Dermis blood vessel endothelial cell (primary cell): ENCODE results near the gene ZIC5. TPM values are rescaled to one million over a fixed set of nuclear protein-coding genes. Genes with fewer than 3 reads are reported as not detected.
A peak's percentile ranks its signal among the peaks of the same experiment; 100 is the strongest.

Experiments used
- DNase-seq: peaks from one replicate; pipeline ENCODE4 v3.0.0; 2010
- total RNA-seq: library from RNA; depleted of rRNA; stranded (reverse); fragments of >200 nt; gene quantifications from 2 replicates; pipeline ENCODE4 v1.2.3, GENCODE V29; 2014

Gene ZIC5
- total RNA-seq, 1 donor from 2014 or later: under 0.01 TPM

DNA sequence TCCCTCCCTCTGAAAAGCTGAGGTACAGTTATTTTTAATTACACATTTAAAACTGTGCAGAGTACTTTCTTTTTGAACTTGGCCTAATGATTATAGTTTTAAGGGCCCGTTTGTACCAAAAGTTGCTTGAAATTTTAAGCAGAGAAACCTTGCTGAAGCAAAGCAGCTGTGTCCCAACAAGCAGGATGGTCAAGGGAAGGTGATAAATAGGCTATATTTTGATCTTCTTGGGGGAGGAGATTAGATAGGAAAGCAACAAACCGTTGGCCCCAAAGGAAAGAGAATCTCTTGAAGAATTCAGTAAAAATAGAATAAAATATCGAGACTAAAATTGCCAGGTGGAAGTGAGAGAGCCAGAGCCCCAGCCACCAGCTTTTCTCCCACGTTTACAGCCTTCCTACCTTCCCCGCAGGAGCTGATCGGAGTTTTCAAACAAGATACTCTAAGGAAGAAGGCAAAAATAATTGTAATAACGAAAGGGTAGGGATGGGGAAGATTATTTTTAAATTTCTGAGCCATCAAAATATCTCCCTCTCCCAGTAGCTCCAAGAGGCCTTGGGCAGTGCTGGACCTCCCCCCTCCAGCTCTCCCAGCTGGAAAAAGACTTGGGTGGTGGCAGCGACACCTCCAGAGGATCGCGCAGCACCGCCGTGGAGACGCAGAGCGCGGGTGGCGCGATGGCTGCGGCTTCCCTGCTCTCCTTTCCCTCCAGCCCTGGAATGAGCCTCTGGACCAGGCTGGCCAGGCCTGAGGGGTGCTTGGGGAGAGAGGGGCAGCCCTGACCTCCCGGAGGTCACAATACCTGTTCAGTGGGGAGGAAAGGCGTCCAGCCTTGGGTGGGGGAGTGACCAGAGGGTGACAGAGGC, 15.8 kb upstream of the ZIC5 start:
- no peak for DNase-seq

DNA sequence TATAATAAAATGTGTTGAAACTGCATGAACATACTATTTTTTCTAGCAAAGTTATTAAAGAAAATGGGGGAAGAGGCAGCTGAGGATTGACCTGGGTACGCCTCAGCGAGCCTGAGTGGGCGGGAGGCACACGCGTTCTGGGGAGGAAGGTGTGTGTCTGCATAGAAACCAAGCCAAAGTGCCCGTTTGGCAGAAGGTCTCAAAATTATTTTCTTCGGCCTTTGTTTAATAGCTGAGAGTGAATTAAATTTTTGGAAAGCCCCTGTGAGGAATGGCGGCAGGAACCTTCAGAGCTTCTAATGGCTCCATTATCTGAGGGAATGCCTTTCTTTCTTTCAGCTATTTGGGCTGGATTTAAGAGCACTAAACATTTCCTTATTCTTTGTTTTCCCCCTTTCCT, 15.2 kb upstream of the ZIC5 start:
- DNase-seq: no peak

DNA sequence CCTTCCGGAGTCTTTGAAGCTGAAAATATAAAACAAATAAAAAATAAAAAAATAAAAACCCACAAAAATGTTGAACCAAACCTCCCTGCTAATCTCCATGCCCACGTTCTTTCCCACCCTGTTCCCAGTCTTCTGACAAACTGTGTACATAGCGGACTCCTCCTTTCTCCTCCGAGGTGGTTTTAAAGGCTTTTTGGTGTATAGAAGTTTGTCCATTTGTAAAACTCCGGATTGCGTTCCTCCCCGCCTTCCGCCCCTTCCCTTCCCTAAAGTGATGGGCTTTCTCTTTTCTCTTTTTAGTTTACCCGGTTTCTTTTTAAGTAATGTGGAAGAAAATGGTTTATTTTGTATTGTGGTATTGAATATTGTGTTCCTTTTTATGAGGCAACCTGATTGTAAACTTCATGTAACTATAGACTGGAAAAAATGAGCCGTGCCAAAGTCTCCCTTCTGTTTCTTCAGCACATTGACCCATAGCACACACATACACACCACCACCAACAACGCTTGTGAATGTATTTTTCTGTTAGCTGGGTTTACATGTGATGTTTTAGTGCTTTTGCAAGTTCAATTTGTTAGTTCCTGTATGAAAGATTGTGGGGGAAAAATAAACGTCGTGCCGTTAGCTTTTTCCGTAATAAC, 14.4 kb upstream of the ZIC5 start:
- DNase-seq: no peak

DNA sequence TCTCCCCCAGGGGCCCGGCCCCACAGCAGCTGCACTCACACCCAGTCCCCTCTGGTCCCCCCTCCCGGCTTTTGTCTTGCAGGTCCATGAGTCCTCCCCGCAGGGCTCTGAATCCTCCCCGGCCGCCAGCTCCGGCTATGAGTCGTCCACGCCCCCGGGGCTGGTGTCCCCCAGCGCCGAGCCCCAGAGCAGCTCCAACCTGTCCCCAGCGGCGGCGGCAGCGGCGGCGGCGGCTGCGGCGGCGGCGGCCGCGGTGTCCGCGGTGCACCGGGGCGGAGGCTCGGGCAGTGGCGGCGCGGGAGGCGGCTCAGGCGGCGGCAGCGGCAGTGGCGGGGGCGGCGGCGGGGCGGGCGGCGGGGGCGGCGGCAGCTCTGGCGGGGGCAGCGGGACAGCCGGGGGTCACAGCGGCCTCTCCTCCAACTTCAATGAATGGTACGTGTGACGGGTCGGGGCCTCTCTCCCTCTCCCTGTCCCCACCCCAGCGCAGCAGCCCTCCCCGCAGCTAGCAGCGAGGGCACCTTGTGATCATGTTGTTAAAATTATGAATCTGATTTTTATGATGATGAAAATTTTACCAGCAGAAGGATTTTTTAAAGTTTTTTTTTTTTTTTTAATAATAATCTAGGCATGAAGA, 13.8 kb upstream of the ZIC5 start:
- no peak for DNase-seq

DNA sequence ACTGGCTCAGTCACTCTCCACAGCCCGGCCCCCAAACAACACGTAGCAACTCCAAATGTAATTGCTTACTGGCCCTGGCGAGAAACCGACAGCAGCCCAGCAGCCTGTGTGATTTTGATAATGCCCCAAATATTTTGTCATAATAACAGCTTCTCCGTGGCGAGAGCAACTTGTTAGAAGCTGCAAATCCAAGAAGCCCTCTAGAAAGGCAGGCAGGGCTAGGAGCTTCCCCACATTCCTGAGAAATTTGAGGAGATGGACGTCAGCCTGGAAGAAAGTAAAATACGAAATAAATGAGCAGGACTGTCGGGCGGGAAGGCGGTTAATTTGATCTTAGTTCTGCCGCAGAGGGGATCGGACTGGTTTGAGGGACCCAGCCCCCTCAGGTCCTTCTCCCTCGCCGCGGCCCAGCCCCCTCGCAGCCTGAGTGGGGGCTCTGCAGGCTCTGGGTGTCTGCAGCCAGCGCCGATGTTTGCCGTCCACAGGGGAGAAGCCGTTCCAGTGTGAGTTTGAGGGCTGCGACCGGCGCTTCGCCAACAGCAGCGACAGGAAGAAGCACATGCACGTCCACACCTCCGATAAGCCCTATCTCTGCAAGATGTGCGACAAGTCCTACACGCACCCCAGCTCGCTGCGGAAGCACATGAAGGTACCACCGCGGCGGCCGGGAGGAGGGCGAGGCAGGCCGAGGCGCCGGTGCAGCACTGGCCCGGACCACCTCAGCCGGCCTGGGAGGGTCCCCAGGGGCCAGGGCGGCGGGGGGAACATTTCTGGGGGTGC, 13.1 kb upstream of the ZIC5 start:
- DNase-seq: no peak

DNA sequence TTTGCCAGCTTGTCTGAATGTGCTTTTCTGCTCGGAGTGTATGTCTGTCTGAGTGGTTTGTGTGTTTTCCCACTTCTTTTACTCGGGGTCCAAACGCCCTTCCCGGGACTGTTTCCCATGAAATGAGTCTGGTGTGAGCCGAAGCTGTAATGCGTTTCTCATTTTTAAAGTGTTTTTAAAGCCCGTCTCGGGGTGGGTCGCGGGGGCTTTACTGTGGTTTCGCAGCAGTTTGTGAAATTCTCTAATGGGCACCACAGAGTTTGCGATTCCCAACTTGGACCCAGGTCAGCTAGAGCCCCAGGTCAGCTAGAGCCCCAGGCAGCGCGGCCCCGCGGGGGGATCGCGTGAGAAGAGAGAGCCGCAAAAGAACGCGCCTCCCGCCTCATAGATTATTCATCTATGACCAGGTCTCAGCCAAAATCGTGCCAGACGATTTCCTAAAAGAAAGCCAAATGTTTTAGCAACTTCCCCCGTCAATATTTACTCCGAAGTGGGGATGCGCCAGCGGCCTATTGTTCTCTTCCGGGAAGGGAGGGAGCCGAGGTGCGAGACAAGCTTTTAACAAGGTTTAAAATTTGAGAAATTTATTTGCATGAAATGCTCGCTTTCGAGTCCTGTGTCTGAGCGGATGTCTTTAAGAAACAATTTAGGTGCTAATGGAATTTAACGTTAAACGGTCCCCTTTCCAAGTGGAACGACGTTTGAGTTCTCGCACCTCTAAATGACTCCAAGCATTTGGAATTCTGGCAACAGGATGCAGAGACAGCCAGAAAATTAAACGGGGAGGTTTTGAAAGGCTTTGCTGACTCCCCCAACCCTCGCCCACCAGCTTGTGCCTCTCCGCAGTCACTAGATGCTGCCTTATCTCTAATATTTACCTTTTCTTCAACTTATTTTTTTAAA, 12.2 kb upstream of the ZIC5 start:
- no peak for DNase-seq

DNA sequence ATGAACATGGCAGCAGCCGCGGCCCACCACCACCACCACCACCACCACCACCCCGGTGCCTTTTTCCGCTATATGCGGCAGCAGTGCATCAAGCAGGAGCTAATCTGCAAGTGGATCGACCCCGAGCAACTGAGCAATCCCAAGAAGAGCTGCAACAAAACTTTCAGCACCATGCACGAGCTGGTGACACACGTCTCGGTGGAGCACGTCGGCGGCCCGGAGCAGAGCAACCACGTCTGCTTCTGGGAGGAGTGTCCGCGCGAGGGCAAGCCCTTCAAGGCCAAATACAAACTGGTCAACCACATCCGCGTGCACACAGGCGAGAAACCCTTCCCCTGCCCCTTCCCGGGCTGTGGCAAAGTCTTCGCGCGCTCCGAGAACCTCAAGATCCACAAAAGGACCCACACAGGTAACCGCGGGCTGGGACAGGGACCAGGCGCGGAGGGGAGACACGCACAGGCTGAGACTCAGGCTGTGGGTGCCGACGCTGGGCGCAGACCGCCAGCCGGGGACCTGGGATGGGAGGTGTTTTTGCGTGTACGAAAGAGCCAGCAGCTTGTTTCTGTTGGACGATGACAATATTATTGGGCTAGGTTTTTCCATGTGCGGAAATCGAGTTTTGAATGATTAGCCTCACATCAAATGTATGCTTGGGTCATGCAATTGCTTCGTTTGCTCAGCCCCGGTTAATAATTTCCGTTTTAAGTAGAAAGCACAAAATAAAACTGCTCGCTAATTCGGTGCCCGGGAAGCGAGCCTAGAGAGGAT, 11.3 kb upstream of the ZIC5 start:
- DNase-seq: no peak

DNA sequence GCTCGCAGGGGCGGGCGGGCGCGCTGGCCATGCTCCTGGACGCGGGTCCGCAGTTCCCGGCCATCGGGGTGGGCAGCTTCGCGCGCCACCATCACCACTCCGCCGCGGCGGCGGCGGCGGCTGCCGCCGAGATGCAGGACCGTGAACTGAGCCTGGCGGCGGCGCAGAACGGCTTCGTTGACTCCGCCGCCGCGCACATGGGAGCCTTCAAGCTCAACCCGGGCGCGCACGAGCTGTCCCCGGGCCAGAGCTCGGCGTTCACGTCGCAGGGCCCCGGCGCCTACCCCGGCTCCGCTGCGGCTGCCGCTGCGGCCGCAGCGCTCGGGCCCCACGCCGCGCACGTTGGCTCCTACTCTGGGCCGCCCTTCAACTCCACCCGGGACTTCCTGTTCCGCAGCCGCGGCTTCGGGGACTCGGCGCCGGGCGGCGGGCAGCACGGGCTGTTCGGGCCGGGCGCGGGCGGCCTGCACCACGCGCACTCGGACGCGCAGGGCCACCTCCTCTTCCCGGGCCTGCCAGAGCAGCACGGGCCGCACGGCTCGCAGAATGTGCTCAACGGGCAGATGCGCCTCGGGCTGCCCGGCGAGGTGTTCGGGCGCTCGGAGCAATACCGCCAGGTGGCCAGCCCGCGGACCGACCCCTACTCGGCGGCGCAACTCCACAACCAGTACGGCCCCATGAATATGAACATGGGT, 10.6 kb upstream of the ZIC5 start:
- peak; percentile 41 for DNase-seq

DNA sequence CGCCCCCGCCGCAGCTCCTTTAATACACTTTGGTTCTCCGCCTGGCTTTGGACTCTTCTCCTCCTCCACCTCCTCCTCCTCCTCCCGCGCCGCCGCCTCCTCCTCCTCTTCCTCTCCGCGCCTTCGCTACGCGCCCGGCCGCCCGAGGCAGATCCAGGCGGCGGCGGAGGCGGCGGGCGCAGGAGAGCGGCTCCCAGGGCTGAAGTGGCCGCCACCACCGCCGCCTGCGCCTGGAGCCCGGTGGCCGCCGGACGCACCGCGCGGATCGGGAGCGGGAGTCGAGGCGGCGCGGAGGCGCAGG, 10.1 kb upstream of the ZIC5 start, which contains the start of gene ZIC2:
Gene ZIC2 (plus strand): TSS at position 50 of the 301 bp plus-strand sequence. CDS start 281 bp downstream, outside the sequence.
- DNase-seq: no peak

DNA sequence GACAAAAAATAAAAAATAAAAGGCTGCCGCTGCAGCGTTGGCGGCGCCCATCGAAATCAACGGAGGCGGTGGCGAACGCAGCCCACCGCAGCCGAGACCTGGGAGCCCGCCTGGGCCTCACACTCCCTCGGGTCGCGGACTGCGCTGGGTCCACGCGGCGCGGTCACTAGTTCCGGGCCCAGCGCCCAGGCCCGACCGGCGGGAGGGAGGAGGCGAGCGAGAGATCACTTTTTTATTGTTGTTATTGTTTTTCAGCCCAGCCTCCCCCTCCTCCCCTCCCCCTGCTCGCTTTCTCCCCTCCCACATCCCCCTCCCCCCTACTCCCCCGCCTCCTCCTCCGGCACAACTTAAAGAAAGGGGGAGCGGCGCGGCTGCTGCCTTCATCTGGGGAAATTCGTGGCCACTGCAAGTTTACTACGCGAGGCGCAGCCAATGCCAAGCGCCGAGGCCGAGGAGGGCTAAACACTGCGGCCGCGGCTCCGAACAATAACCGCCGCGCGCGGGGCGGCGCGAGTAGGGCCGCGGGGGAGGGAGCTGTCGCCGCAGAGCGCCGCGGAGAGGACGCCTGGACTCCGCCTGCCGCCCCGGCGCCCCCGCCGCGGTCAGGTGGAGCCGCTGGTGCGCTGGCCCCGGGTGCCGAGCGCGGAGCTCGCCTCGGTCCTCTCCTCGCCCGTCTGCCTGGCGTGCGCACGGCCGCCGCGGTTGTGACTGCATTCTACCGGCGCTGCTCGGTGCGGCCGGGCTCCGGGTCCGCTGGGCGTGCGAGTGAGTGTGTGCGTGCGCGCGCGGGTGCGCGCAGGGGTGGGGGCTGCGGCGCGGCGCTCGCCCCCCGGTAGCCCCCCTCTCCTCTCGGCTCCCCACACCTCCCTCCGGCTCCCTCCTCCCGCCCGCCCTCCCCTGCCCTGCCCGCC, 9.5 kb upstream of the ZIC5 start:
- DNase-seq: peak; percentile 44

DNA sequence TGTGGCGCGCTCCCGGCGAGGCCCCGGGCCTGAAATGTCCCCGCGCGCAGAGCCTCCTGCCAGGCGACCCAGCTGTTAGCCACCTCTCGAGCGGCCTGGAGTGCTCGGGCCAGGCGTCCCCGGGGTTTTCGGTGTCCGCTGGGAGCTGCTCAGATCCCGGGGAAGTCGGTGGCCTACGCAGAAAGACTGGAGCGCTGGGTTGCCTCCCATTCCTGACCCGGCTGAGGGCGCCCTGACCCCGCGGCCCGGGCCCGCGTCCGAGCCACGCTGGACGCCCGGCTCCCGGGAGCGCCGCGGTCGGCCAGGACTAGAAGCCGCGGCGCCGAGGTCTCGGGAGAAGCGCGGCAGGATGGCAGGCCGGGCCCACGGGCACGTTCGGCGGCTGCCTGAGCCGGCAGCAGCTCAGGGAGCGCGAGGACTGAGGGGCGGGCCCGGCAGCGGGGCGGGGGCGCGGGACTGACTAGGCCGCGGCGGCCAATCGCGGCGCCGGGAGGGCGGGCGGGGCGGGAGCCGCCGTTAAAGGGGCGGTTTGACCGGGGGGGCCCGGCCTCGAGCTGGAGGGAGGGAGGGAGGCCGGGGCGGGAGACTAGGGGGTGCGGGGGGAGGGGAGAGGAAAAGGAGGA, 8.7 kb upstream of the ZIC5 start:
- DNase-seq: peak; percentile 77

DNA sequence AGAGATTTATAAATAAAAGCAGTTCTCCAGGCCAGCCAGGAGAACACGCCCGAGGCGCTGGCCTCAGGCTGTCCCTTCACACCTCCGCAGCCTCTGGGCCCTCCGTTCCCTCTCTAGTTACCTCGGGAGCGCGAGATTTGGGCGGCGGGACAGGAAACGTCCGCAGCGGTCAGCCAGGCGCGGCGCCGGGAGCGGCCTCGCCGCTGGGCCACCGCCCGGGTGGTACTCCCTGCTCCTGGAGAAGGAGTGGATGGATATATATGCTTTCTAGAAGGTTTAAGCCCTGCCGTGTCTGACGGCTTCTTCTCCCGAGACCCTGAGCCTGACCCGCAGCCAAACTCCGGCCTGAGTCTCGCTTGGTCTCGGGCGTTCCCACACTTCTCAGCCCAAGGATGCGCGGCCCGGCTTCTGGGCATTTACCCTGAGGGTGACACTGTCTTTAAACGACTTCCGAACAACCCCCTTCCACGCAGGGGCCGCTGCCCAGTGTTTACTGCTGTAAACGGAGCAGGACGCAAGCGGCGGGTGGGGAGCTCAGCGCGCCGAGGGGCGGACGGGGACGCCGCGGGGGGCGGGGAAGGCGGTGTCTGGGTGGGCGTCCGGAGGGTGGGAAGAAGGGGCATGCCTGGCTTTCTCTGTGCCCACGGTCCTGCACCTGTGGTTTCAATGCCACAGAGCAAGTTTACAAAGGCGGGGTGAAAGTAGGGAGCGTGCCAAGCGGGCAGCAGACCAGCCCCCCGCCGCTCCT, 8.1 kb upstream of the ZIC5 start:
- DNase-seq: no peak

DNA sequence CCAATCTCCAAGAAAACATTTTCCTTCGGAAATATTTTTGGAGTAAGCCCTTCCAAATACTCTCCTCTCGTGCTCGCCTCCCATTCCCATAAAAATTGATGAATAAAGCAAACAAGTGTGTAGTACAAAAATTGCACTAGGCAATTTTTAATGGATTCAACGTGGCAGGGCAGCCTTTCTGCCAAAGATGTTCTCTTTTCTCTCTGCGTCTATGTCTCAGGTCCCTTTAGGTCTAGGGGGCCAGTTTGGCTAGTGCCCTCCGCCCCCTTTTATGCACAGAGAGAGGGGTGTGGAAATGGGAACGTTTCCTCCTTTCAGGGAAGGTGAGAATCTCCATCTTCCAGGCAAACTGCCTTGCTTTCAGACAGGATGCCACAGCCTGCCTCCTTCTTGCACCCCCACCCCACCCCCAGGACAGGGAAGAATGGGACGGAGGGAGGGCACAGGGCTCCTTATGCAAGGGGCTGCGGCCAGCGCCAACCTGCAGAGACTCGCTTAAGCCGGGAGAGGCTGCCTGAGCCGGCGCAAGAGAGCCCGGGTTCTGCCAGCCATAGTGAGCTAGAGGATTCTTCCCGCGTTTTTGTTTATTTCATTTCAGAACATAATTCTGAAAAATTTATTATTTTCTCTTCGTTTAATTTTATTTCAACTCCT, 7.4 kb upstream of the ZIC5 start:
- DNase-seq: no peak

DNA sequence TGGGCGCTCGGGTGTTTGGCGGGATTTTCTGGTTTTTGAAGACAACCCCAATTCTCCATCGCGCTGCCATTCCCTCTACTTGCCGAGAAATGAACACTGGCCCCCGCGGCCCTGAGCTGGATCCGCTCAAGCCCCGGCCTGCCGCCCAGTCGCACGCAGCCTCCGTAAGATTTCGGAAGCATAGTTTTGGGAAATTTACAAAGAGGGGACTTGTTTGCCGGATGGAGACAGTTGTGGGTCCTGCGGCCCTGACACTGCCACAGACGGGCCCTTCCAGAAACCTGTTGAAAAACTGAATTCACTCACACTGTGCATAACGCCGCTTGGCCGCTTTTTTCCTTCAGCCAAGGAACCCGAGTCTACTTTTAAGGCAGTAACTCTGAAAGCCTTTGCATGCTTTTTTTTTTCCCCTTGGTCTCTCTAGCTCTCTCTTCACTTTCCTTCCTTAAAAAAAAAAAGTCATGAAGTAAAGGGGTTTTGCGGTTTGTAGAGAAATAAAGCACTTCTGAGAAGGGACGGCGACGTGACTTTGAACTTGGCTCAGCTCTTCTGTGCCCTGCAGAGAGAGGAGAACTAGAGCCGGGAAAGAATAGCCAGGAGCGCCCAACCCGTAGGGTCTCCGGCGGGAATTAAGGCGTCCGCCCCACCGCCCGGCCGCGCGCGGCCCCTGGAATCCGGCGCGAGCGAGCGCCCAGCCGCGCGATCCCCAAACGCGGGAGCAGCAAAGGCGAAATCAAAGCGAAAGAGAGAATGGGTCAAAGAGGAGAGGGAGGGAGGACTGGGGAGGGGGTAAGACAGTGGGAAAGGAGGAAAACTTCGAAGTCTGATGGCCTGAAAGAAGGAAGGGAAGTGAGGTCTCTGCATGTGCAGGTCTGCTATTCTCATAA, 6.6 kb upstream of the ZIC5 start:
- DNase-seq: no peak

DNA sequence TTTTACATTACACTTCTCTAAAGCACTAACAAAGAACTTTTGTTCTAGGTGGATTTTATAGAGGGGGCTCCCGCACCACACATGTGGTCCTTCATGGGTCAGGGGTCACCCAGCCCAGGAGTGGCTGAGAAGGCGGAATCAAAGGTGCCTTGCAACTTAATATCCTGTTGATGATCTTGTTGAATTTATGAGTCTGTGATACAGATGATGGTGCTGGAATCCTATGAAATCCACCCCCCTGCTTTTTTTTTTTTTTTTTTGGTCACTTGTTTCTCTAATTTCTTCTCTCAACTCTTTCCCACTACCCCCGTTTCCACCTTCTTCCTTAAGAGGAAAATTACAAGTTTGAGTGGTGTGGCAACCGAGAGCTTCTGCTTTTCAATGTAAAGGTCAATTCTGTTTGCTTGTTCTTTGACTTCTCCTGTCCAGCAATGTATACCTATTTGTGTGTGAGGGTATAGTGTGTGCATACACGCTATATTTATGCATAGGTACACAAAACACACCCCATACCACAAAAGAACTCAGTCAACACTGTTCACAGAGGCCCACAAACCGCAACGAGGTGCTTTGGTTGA, 5.9 kb upstream of the ZIC5 start:
- DNase-seq: no peak

DNA sequence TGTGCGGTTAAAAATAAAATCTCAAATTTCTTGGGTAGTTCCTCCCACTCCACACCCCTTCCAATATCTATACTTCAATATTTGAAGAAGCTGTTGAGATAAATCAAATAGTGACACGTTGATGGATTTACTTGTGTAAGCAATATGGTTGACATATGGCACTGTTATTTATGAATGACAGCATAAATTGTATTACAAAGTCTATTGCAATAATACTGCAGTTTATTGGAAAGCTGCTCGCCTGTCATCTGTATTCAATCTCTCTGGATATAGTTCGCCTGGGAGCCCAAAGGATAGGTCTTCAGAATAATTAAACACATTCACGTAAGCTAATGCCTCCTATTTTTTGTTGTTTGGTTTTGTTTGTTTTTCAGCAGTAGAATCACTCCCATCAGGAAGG, 5.0 kb upstream of the ZIC5 start:
- DNase-seq: no peak
